HG02840 (cell line): Measurements from ENCODE around the gene SPATS2L.
A peak's percentile ranks its signal among the peaks of the same experiment; 100 is the strongest.

Experiments used
- ATAC-seq: cut with Tn5 transposase; IDR thresholded peaks from one replicate; pipeline ENCODE4 v1.9.1; 2021; ENCODE audit warnings: mild to moderate bottlenecking, moderate library complexity, moderate number of reproducible peaks; ENCODE audit not compliant: unreplicated experiment, low FRiP score

SPATS2L gene, protein sequence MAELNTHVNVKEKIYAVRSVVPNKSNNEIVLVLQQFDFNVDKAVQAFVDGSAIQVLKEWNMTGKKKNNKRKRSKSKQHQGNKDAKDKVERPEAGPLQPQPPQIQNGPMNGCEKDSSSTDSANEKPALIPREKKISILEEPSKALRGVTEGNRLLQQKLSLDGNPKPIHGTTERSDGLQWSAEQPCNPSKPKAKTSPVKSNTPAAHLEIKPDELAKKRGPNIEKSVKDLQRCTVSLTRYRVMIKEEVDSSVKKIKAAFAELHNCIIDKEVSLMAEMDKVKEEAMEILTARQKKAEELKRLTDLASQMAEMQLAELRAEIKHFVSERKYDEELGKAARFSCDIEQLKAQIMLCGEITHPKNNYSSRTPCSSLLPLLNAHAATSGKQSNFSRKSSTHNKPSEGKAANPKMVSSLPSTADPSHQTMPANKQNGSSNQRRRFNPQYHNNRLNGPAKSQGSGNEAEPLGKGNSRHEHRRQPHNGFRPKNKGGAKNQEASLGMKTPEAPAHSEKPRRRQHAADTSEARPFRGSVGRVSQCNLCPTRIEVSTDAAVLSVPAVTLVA

DNA sequence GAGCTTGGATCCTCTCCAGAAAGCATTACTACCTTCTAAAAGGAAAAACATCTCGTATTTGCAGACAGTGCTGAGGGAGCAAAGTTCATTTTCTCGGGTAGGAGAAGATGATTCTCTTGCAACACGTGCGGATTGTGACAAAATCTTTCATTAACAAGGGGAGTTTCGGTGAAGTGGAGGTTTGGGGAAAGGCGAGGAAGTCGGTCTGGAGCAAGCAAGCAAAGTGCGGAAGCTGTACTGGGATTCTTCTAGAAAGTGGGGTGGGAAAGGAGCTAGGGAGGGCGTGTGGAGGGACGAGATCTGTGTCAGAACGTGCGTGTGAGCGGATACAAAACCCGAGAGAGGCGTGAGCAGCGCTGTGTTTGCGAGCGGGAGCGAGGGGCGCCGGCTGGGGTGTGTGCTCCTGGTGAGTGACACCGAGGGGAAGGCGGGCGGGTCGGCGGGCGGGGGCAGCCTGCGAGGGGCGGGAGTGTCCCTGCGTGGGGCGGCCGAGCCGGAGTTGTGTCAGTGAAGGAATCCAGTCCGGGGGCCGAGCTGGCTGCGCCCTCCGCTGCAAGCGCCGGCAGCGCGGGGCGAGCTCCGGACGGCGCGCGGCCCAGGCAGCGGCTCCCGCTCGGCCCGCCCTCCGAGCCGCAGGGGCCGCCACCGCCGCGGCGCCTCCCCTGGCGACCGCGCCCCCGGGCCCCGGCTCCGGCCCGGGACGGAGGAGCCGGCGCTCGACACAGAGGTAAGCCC lies at the start of gene SPATS2L:
Gene SPATS2L, plus strand, starts transcription at position 498 of the 735 bp plus-strand sequence. CDS start 82,552 bp downstream, outside the sequence.
- ATAC-seq, result peak; percentile 58

DNA sequence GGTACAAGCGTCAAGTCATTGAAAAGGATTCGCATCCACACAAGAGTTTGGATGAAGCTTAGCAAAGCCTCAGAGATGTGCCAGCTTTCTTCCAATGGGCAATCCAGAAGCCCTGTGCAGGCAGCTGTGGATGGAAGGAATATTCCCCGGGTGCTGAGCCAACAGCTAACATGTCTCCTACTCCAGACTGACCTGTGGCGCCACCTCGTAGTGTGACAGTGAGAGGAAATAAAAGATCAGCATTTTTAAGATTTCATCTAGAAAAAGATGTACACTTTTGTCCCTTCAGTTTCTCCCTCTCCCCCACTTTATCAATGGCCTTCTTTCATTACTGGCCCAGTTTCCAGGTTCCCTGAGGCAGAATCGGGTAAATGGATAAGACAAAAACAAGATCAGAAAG lies 48.9 kb upstream of the SPATS2L start:
- ATAC-seq, result no peak

DNA sequence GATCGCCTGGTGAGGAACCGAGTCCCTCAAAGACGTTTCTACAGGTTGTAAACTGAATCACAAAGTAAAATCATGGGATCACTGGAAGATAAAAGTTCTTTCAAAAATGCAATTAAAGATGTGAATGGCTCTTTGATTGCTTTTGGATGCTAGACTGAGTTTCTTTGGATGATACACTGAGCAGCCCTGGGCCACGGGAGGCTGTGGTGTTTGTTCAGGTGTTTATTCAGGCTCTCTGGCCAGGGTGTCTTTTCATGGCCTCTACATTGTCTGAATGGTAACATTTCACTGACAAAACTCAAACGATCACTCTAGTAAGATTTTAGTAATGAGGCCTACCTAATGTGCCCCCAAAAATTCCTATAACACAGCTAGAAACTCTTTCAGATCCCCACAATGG lies 48.4 kb upstream of the SPATS2L start:
- no peak for ATAC-seq

DNA sequence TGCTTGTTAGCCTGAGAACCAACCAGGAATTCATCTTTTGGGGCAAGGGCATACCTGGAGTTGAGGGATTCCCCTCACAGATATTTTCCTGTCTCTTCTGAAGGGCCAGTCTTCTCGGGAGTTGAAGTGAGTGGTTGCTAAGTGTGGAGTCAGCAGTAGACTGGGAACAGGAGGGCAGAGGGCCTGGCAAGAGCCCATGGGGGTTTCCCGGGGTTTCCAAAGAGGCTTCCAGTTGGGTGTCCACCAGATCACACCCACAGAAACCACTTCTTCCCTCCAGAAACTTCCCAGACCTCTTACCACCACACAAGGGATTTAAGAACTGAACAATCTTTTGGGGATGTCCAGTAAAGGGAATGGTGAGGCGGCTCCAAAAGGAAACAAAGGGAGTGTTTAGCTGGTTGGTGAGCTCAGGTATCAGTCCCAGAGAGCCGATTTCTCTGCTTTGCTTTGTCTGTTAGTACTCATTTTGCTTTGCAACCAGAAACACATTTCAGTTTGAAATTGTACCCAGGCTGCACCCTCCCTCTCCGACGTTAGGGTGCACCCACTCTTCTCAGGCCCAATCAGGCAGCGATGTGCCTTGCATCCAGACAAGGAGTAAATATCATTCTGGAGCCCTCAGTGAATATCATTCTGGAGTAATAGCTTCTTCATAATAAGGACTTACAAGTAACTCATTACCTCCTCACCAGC lies 47.5 kb upstream of the SPATS2L start:
- ATAC-seq, result no peak

DNA sequence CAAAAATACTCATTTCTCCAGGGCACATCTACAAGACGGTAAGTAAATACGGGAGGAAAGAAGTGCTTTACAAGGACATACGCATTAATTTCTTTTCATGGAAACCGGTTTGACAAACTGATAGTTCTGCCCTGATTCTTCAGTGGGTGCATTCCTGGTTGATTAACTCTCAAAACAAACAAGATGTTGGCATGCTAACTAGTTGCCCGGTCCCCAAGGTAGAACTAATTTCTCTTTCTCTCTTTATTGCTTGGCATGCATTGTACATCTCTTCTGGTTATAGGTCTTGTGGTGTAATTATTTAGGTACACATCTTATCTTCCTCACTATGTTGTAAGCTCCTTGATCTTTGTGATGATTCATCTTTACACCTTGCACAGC lies 46.9 kb upstream of the SPATS2L start:
- ATAC-seq, result no peak

DNA sequence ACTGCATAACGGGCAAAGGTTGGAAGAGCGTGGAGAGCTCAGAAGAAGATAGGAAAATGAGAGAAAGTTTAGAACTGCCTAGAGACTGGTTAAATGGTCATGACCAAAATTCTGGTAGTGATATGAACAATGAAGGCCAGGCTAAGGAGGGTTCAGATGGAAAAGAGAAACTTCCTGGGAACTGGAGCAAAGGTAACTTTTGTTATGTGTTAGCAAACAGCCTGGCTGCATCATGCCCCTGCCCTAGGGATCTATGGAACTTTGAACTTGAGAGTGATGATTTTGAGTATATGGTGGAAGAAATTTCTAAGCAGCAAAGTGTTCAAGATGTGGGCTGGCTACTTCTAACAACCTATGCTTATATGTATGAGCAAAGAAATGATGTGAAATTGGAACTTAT lies 44.4 kb upstream of the SPATS2L start:
- ATAC-seq, result no peak

DNA sequence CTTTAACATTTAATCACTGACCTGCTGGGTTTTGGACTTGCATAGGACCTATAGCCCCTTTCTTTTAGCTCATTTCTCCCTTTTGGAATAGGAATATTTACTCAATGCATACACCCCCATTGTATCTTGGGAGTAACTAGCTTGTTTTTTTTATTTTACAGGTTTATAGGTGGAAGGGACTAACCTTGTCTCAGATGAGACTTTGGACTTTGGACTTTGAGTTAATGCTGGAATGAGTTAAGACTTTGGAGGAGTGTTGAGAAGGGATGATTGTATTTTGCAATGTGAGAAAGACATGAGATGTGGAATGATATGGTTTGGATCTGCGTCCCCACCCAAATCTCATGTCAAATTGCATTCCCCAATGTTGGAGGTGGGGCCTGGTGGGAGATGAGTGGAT lies 43.2 kb upstream of the SPATS2L start:
- no peak for ATAC-seq

DNA sequence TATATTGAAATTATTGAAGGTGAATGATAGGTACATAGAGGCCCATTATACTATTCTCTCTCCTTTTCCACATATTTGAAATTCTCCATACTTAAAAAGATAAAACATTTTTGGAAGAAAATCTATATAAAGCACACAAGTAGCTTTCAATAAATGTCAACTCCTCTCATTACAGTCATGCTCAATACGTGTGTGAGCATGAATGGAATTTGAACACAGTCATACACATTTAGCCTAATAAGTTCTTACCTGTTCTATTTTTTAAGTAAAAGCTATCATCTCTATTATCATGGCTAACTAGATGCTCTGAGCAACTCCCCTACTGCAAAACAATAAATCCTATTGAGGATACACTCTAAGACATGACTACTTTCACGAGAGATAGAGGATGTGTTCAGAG lies 41.9 kb upstream of the SPATS2L start:
- ATAC-seq, result no peak

DNA sequence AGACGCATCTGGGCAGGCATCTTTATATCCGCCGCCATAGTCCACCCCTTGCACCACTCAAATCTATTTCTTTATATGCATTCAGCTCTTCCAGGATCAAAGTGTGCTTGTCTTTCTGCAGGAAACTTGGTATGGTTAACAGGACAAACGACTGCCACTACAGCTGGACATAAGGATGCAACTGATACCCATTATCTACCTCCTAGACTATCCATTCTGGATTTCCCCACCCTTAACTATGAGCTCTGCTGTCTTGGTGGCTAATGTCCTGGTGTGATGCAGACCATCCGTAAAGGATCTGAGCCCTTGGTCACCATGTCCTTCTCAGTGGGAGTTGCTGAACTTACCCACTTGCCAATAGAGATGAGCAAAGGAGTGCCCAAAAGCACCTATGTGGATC lies 40.1 kb upstream of the SPATS2L start:
- ATAC-seq, result no peak

DNA sequence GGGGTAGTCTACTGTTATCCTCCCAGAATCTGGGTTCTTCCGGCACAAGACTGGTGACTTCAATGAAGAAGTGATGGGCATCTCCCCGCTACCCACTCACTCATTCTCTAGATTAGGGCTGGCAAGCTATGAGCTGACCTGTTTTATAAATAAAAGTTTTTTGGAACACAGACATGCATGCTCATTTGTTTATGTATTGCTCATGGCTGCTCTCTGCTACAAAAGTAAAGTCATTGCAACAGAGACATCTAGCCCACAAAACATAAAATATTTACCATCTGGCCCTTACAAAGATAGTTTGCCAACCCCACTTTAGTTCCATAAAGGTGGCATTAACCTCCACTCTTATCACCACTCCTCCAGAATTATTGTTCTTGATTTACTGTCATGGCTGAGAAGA lies 39.1 kb upstream of the SPATS2L start:
- ATAC-seq, result no peak

DNA sequence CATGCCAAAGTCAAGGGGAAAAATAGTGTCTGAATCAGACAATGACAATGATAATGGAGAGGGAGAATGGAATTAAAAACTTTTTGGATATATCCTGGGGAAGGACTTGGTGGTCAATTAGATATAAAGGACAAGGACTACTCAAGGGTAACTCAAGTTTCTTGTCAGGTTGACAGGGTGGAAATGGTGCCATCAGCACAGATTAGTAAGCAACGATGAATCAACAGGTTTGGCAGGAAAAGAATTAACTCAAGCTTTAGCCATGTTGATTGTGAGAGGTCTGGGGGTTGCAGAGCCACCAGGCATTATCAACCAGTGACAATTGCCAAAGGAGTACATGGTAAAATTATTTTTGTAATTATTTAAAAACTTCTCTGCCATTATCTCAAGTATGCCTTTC lies 35.8 kb upstream of the SPATS2L start:
- no peak for ATAC-seq

DNA sequence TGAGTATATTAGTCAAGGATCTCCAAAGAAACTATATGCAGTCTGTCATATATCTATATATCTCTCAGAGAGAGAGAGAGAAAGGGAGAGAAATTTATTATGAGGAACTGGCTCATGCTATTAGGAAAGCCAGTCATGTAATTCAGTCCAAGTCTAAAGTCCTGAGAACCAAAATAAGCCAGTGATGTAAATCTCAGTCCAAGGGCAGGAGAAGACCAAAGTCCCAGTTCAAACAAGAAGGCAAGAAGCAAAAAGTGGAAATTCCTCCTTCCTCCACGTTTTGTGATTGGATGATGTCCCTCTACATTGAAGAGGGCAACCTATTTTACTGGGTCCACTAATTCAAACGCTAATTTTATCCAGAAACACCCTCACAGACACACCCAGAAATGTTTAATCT lies 34.2 kb upstream of the SPATS2L start:
- no peak for ATAC-seq

DNA sequence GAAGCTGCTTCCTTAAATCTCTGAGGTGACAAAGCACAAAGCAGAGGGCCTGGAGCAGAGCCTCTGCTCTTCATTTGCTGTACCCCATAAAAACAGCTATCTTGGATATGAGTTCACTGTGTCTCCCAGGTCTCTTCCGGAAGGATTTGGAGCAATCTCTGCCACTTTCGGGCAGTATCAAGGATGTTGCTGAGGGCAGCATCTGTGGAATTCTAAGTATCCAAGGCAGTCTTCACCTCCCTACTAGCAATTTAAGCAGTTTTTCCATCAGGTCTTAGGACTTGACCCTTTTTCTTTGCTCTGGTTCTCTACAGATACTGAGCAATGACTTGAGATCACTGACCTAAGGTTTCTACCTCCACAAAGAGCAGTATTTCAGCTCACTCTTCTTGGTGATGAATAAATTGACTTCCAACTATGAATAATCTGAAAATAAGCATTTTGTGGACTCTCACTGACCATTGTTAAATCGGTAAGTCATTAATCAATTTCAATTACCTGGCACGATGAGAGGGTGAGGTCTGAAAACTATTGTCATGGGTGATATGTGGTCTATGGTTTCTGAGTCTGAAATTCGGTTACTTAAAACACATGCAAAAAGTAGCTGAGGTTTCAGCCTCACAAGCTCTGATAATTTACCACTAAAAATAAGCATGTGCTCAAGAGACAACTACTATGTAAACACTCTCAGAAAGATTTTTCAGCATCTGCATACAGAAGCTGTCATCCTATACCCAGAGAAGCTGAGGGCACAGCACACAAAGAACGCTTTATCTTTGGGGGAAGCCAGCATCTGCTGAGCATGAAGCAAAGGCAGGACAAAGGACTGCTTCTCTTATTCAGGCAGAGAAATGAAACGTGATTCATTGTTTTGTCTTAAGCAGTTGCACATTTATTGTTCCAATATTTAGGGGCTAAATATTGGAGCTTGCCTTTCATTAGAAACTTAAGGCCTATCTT lies 32.1 kb upstream of the SPATS2L start:
- no peak for ATAC-seq

DNA sequence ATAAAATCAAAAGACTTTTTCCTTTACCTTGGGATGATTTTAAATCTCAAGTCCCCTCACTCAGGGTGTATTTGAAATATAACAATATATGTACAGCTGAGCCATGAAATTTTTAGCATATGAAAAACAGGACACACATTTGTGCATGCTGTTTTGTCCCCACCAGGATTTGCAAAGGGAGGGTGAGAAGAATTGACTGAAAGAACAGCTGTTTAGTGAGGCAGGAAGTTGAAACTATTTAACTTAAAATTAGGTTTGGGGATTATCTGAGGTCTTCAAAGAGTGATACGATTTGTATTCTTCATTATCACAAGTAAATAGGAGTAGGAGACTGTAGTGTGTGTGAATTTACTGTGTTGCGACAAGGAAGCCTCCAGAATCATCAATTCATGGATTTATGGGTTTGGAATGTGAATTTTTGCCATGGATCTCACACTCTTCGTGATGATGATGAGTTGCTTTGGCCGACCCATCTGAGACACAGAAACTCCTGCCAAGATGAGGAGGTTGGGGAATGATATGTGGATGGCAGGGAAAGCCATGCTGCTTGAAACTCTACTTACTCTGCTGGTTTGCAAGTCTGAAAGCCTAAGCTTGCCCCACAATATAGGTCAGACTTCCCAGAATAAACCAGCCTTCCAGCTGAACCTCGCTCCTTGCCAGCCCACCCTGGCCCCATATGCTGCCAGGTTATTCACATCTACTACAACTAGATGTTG lies 31.0 kb upstream of the SPATS2L start:
- ATAC-seq, result no peak

DNA sequence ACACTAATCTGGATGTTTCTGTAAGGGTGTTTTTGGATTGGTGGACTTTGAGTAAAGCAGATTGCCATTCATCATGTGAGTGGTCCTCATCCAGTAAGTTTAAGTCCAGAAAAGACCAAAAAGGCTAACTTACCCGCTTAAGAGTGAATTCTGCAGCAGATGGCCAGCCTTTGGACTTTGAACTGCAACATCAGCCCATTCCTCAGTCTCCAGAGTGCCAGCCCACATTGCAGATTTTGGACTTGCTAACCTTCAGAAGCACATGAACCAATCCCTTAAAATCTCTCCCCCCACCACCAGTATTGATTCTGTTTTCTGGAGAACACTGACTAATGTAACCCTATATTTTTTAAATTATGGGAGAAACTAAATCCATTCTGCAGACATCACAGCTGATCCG lies 30.0 kb upstream of the SPATS2L start:
- ATAC-seq, result no peak

DNA sequence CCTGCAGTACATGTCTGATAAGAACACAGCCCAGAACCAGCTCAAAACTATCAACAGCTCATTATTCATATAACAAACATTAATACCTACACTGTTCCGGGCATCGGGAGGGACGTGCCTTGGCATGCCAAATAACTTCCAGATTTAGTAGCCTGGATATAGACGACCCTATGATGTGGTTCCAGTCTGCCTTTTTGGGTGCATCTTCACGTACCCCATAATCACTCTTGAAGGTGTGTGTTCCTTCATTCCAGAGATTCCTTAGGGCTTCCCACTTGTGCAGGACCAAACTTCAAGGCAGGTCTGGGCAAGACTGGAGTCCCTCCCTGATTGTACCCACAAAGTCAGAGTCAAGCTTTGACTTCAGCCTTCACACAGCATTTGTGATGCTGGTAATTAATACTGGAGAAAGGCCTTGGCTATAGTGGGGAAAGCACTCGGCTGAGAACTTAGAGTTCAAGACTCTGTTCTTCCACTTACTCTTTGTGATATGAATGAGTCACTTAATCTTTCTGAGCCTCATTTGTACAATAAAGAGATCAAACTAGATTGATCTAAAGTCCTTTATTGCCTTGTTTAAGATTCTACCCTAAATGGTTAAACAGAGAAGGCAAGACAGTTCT lies 27.7 kb upstream of the SPATS2L start:
- no peak for ATAC-seq

DNA sequence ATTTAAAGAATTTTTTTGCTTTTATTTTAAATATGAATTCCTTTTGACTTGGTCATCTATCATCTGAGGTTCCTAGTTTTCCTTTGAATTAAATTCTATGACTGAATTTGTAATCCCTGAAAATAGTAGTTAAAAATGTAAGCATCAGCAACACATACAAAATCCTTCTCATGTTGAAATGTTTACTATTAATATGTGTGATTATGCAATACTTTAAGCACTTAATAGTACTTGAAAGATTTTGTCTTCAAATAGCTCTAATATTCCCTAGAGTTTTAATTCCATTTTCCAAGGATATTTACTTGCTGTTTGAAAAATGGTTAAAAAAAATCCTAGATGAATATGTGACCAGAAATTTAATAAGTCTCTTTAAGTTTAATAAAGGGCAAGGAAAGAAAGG lies 26.6 kb upstream of the SPATS2L start:
- ATAC-seq, result no peak

DNA sequence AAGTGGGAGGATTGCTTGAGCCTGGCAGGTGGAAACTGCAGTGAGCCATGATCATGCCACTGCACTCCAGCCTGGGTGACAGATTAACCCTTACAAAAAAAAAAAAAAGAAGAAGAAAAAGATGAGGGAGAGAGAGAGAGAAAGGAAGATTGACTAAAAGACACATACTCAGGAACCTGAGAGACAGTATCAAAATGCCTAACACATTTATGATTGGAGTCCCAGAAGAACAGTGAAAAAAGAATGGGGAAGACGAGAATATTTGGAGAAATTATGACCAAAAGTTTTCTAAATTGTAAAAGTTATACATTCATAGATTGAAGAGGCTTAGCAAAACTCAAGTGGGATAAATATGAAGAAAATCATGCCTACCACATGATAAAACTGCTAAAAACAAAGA lies 19.9 kb upstream of the SPATS2L start:
- ATAC-seq, result no peak
